ENCODE data around the gene PTPRN2.

The PTPRN2 gene

GRCh38 chr7:157630301-157630853, 957.2 kb downstream of the PTPRN2 start:
- DNase-seq: no peak

- no peak for DNase-seq
These were observed 959.2 kb downstream of the PTPRN2 start for GRCh38 chr7:157628456-157628855.

- DNase-seq: no peak
These were observed 960.0 kb downstream of the PTPRN2 start for GRCh38 chr7:157627646-157628045.

GRCh38 chr7:157627033-157627432, 960.6 kb downstream of the PTPRN2 start:
- DNase-seq: no peak

GRCh38 chr7:157625973-157626742, 961.5 kb downstream of the PTPRN2 start:
- no peak for DNase-seq

- DNase-seq: no peak
These were observed 964.1 kb downstream of the PTPRN2 start for GRCh38 chr7:157623556-157623955.

- no peak for DNase-seq
These were observed 965.0 kb downstream of the PTPRN2 start for GRCh38 chr7:157622408-157623205.

- no peak for DNase-seq
These were observed 965.6 kb downstream of the PTPRN2 start for GRCh38 chr7:157622000-157622399.

GRCh38 chr7:157621131-157621681, 966.4 kb downstream of the PTPRN2 start:
- no peak for DNase-seq

- DNase-seq: no peak
These were observed 967.0 kb downstream of the PTPRN2 start for GRCh38 chr7:157620616-157621015.

GRCh38 chr7:157619753-157620525, 967.7 kb downstream of the PTPRN2 start:
- no peak for DNase-seq

GRCh38 chr7:157618823-157619606, 968.6 kb downstream of the PTPRN2 start:
- DNase-seq: no peak

- DNase-seq: no peak
These were observed 969.4 kb downstream of the PTPRN2 start for GRCh38 chr7:157618091-157618726.

- DNase-seq: no peak
These were observed 970.2 kb downstream of the PTPRN2 start for GRCh38 chr7:157617401-157617800.

- no peak for DNase-seq
These were observed 970.7 kb downstream of the PTPRN2 start for GRCh38 chr7:157616931-157617330.

GRCh38 chr7:157616426-157616825, 971.2 kb downstream of the PTPRN2 start:
- DNase-seq: no peak

- DNase-seq: no peak
These were observed 971.8 kb downstream of the PTPRN2 start for GRCh38 chr7:157615852-157616251.

- peak; percentile 54 for DNase-seq
These were observed 972.4 kb downstream of the PTPRN2 start for GRCh38 chr7:157615101-157615817.

GRCh38 chr7:157614457-157615020, 973.1 kb downstream of the PTPRN2 start:
- no peak for DNase-seq

- DNase-seq: no peak
These were observed 973.9 kb downstream of the PTPRN2 start for GRCh38 chr7:157613575-157614322.
